K562 (cell line): ENCODE measurements around the gene TLR5. TPM values are rescaled to one million over a fixed set of nuclear protein-coding genes. Genes with fewer than 3 reads are reported as not detected.
A peak's percentile ranks its signal among the peaks of the same experiment; 100 is the strongest.

Experiments used
- ATAC-seq: fragments of 200-7000 bp; cut with Tn5 transposase; 3 replicates; pipeline ENCODE4 v1.9.1; 2020; ENCODE audit warnings: moderate library complexity
- BruUV-seq: library from RNA; stranded (reverse); fragments of 400-500 nt; replicated peaks from 2 replicates; lab custom pipeline; 2021; lab: Mats Ljungman, UMichigan
- CTCF ChIA-PET: fragments of 300-600 bp; formaldehyde crosslinking; extraction: SDS; loops from one replicate; lab custom pipeline; 2021; ENCODE audit warnings: low intra/inter-chr PET ratio; lab: Yijun Ruan, JAX
- POLR2A ChIA-PET: fragments of 300-600, 350-650 bp; sonication (Branson Sonifier 250); formaldehyde crosslinking; extraction: SDS; loops from one replicate; lab custom pipeline; 2021; ENCODE audit warnings: antibody characterized with exemption, inconsistent platforms; lab: Yijun Ruan, JAX
- DNase-seq, 4 experiments: peaks; one replicate each; pipeline versions ENCODE4 v3.0.0 to v3.0.0-alpha.2; 2011 to 2018; ENCODE audit warnings: low spot score in 3 of 4, mixed read lengths in 3 of 4; ENCODE audit errors: extremely low read depth in 1 of 4
- FAIRE-seq: peaks from 2 replicates; lab custom pipeline; 2011; peaks lifted over from hg19 to GRCh38; lab: Jason Lieb, UNC
- H2AFZ ChIP-seq: 2 replicates; pipeline ENCODE4 v1.6.0; 2011; ENCODE audit warnings: low read depth, low read length, control low read depth, inconsistent platforms
- H3K27ac ChIP-seq: fragments of 200-600 bp; 3 replicates; pipeline ENCODE4 v1.8.0; 2011; ENCODE audit warnings: low read depth, mild to moderate bottlenecking, control low read depth, inconsistent platforms, low read length, moderate library complexity, mixed read lengths; ENCODE audit errors: extremely low read depth
- H3K27me3 ChIP-seq, 2 experiments: fragments of 300-600 bp in 1 of 2; 2 replicates in 1 of 2; 3 replicates in 1 of 2; pipeline versions ENCODE4 v1.6.0 to v1.8.0; 2011; ENCODE audit warnings: inconsistent platforms in 2 of 2, low read length in 2 of 2, mild to moderate bottlenecking in 1 of 2, mixed read lengths in 1 of 2, moderate library complexity in 1 of 2; ENCODE audit not compliant: control insufficient read depth in 2 of 2, insufficient read depth in 2 of 2
- H3K36me3 ChIP-seq: fragments of 300-600 bp; 3 replicates; pipeline ENCODE4 v1.8.0; 2011; ENCODE audit warnings: mild to moderate bottlenecking, low read length, inconsistent platforms; ENCODE audit not compliant: control insufficient read depth, insufficient read depth
- H3K4me1 ChIP-seq, 2 experiments: fragments of 200-600 bp in 1 of 2; replicated peaks in 1 of 2; 2 replicates in 1 of 2; 3 replicates in 1 of 2; pipeline versions ENCODE4 v1.5.1 to v1.8.0; 2011; ENCODE audit warnings: inconsistent platforms in 2 of 2, low read length in 2 of 2, mild to moderate bottlenecking in 1 of 2, mixed read lengths in 1 of 2, moderate library complexity in 1 of 2; ENCODE audit not compliant: control insufficient read depth in 2 of 2, insufficient read depth in 2 of 2
- H3K4me2 ChIP-seq: 2 replicates; pipeline ENCODE4 v1.6.1; 2011; ENCODE audit warnings: low read length, control low read depth, inconsistent platforms, mixed read lengths; ENCODE audit not compliant: insufficient read depth
- H3K4me3 ChIP-seq: fragments of 200-600 bp; sonication (generic), shearing (Covaris generic); 2 replicates; pipeline ENCODE4 v1.5.1; 2016; ENCODE audit warnings: control low read depth, inconsistent platforms
- H3K79me2 ChIP-seq: fragments of 200-600 bp; 3 replicates; pipeline ENCODE4 v1.8.0; 2011; ENCODE audit warnings: low read length, inconsistent platforms; ENCODE audit not compliant: control insufficient read depth, insufficient read depth
- H3K9ac ChIP-seq, 2 experiments: 2 replicates each; pipeline versions ENCODE4 v1.6.0 to v1.6.1; 2011; ENCODE audit warnings: low read depth in 2 of 2, low read length in 2 of 2, control low read depth in 1 of 2, inconsistent platforms in 1 of 2, mild to moderate bottlenecking in 1 of 2, mixed read lengths in 1 of 2; ENCODE audit not compliant: insufficient read depth in 1 of 2
- H3K9me1 ChIP-seq: one replicate; pipeline ENCODE4 v1.6.0; 2011; ENCODE audit warnings: inconsistent platforms, mild to moderate bottlenecking, low read length, moderate library complexity; ENCODE audit not compliant: control insufficient read depth, insufficient read depth
- H3K9me3 ChIP-seq: replicated peaks from 2 replicates; pipeline ENCODE4 v1.5.1; 2011; ENCODE audit warnings: low read depth, low read length, inconsistent platforms; ENCODE audit not compliant: control insufficient read depth, insufficient read depth
- H4K20me1 ChIP-seq: replicated peaks from 2 replicates; pipeline ENCODE4 v1.6.1; 2011; ENCODE audit warnings: low read length, inconsistent platforms, mixed read lengths; ENCODE audit not compliant: control insufficient read depth, insufficient read depth
- CTCF ChIP-seq, 3 experiments: IDR thresholded peaks in 2 of 3; conservative IDR thresholded peaks in 1 of 3; 2 replicates each; pipeline ENCODE4 v1.5.1; 2011 to 2012; ENCODE audit warnings: low read length in 3 of 3, mild to moderate bottlenecking in 3 of 3, control low read depth in 2 of 3, improper control_type of control experiment in 1 of 3, inconsistent platforms in 1 of 3, low read depth in 1 of 3, mixed read lengths in 1 of 3, moderate library complexity in 1 of 3; ENCODE audit not compliant: insufficient read depth in 2 of 3
- E2F1 ChIP-seq: sonication (generic); formaldehyde crosslinking; IDR thresholded peaks from 2 replicates; pipeline ENCODE4 v1.8.1; 2023; ENCODE audit warnings: mild to moderate bottlenecking, missing genetic modification reagents, moderate library complexity
- EHMT2 ChIP-seq: fragments of 450-650 bp; IDR thresholded peaks from 2 replicates; pipeline ENCODE4 v1.6.1; 2018; ENCODE audit warnings: antibody characterized with exemption
- JUN ChIP-seq, 2 experiments: sonication (generic) in 1 of 2; formaldehyde crosslinking in 1 of 2; IDR thresholded peaks; 2 replicates each; pipeline versions ENCODE4 v1.6.1 to v1.8.0; 2012 to 2022; ENCODE audit warnings: borderline replicate concordance in 2 of 2, mild to moderate bottlenecking in 2 of 2, improper control_type of control experiment in 1 of 2, low read depth in 1 of 2, low read length in 1 of 2, missing genetic modification reagents in 1 of 2
- JUND ChIP-seq, 2 experiments: IDR thresholded peaks; 2 replicates in 1 of 2; 3 replicates in 1 of 2; pipeline ENCODE4 v1.6.1; 2011; ENCODE audit warnings: borderline replicate concordance in 2 of 2, low read depth in 2 of 2, low read length in 2 of 2, improper control_type of control experiment in 1 of 2, missing biosample characterization in 1 of 2, missing genetic modification characterization in 1 of 2, missing genetic modification reagents in 1 of 2
- NRF1 ChIP-seq, 2 experiments: fragments of 450-650 bp; IDR thresholded peaks in 1 of 2; conservative IDR thresholded peaks in 1 of 2; 2 replicates each; pipeline ENCODE4 v1.6.1; 2014; ENCODE audit warnings: mild to moderate bottlenecking in 2 of 2
- PHF21A ChIP-seq: fragments of 450-650 bp; IDR thresholded peaks from 2 replicates; pipeline ENCODE4 v1.6.1; 2017; ENCODE audit warnings: low read depth, borderline replicate concordance
- RBM25 ChIP-seq: fragments of 200-400 bp; formaldehyde crosslinking; IDR thresholded peaks from 2 replicates; pipeline ENCODE4 v1.6.1; 2018; ENCODE audit warnings: low read length, low read depth, moderate library complexity; ENCODE audit not compliant: severe bottlenecking
- TFAP4 ChIP-seq: sonication (generic); formaldehyde crosslinking; IDR thresholded peaks from 2 replicates; pipeline ENCODE4 v1.8.0; 2022; ENCODE audit warnings: missing genetic modification reagents, mild to moderate bottlenecking, moderate library complexity, borderline replicate concordance
- YY1 ChIP-seq, 3 experiments: IDR thresholded peaks; 2 replicates each; pipeline ENCODE4 v1.6.1; 2011; ENCODE audit warnings: low read length in 2 of 3, mild to moderate bottlenecking in 2 of 3, moderate library complexity in 2 of 3, borderline replicate concordance in 1 of 3, control low read depth in 1 of 3, low read depth in 1 of 3; ENCODE audit not compliant: insufficient read depth in 3 of 3, insufficient replicate concordance in 2 of 3, control insufficient read depth in 1 of 3, insufficient read length in 1 of 3; ENCODE audit errors: extremely low read depth in 1 of 3
- ZKSCAN1 ChIP-seq: fragments of 150-350 bp; IDR thresholded peaks from 2 replicates; pipeline ENCODE4 v1.6.1; 2016; ENCODE audit warnings: low read depth, low read length
- WGBS: fragments of 100-300 bp; shearing (Covaris generic); methylation state at CpG from one replicate; pipeline ENCODE4 v1.1.6; 2016; ENCODE audit warnings: low coverage, mixed read lengths; ENCODE audit not compliant: insufficient coverage; ENCODE audit errors: missing lambda C conversion rate; 5-methylcytosine and 5-hydroxymethylcytosine counted together
- in situ Hi-C: fragments of 300-500 bp; cut with MboI; formaldehyde crosslinking; loops from 4 replicates; pipeline ENCODE4 v1.15.0; 2018; ENCODE audit warnings: inconsistent platforms, mixed read lengths
- intact Hi-C: fragments of 100-400 bp; cut with micrococcal nuclease; formaldehyde crosslinking; loops from 2 replicates; pipeline ENCODE4 v1.14.2; 2022
- polyA plus RNA-seq, 8 experiments: library from polyadenylated mRNA; depleted of rRNA in 4 of 8; stranded (reverse) in 5 of 8; unstranded in 3 of 8; fragments of >200 nt; fragmentation: Nextera tagmentation in 2 of 8; fragmentation: Illumina TruSeq in 1 of 8; extraction: Ambion mirVana in 2 of 8; extraction: Trizol in 1 of 8; gene quantifications; 2 replicates each; pipeline versions ENCODE4 v1.2.1 to v1.2.3, GENCODE V29; 2011 to 2014; ENCODE audit warnings: inconsistent platforms in 1 of 8, missing spikeins in 1 of 8
- total RNA-seq, 7 experiments: library from RNA; depleted of rRNA in 6 of 7; stranded (reverse); fragments of >200 nt in 6 of 7; fragmentation: Illumina TruSeq in 2 of 7; extraction: Trizol in 2 of 7; gene quantifications; 2 replicates each; pipeline versions ENCODE4 v1.2.1 to v1.2.3, GENCODE V29; 2011 to 2021; ENCODE audit warnings: low replicate concordance in 1 of 7

Gene TLR5
- total and polyA plus RNA-seq, 9 of the 15 experiments (the other 6 are each of a cell fraction or from before 2014, with no cell fraction given) = 0.93 to 7.4 (median 1.9) TPM

- peaks cover 2 to 19% of the 10 kb centered on the region in 2 experiments; a peak in 2 of 5 replicates for H3K27me3 ChIP-seq
- ATAC-seq (peak; percentile 91), FAIRE-seq (peak; percentile 90), DNase-seq (peak; percentile 89 to 97 (median 95))
- no peaks in the 10 kb centered on the region for H3K36me3 ChIP-seq
- H2AFZ ChIP-seq = no peak overlapping the region
- no peak overlapping the region for H3K4me3 ChIP-seq
- H3K79me2 ChIP-seq = no peaks in the 10 kb centered on the region
- in situ Hi-C loops = loop anchor here (25.0 kb wide), 1 partner anchor 553 kb away; no protein-coding TSS in a partner anchor
- H3K9ac ChIP-seq = no peak overlapping the region
- POLR2A ChIA-PET = interaction anchor here (0.5 to 1.1 kb wide), 5 partner anchors 9 to 231 kb away, joined by 3 read pairs; partner anchors contain the start of gene TLR5
- BruUV-seq = no TSS peak
- no peaks in the 10 kb centered on the region for H3K9me1 ChIP-seq
- intact Hi-C loops = loop anchor here (2.0 to 10.0 kb wide), 3 partner anchors 111 to 551 kb away; no protein-coding TSS in a partner anchor
- H3K27ac ChIP-seq = no peak overlapping the region
- H4K20me1 ChIP-seq = no peaks in the 10 kb centered on the region
- no peaks in the 10 kb centered on the region for H3K9me3 ChIP-seq
- CTCF ChIA-PET = interaction anchor here (1.6 kb wide), 2 partner anchors 10 to 550 kb away, joined by 5 to 14 read pairs; no protein-coding TSS in a partner anchor
- H3K4me2 ChIP-seq = peak overlapping the region; percentile 62; the same call in 1 of the 2 replicates
- peaks cover 0 to 11% of the 10 kb centered on the region in 2 experiments; a peak in 2 of 5 replicates for H3K4me1 ChIP-seq
- WGBS = 10% methylated on average over 23 of the region's 23 CpGs
- TF ChIP-seq RBM25 = no peak
- TF ChIP-seq YY1 (IDR thresholded peaks at IDR 0.05; ENCODE audit: borderline replicate concordance in 1 of 3, control insufficient read depth in 1 of 3, extremely low read depth in 1 of 3, insufficient read depth in 3 of 3, insufficient read length in 1 of 3, insufficient replicate concordance in 2 of 3, low read depth in 1 of 3, low read length in 2 of 3) = peak in 1 of 3 experiments; percentile 18
- 0 out of 2 replicates have a peak, but pooled peaks have one; percentile 38 for TF ChIP-seq JUN (IDR thresholded peaks at IDR 0.05; ENCODE audit: borderline replicate concordance, low read depth, low read length)
- TF ChIP-seq JUN (CRISPR knock-in tag; IDR thresholded peaks at IDR 0.05; ENCODE audit: borderline replicate concordance) = no peak
- 0 out of 2 replicates have a peak, but pooled peaks have one; percentile 34 for TF ChIP-seq ZKSCAN1
- peak; percentile 52; the same call in 1 of the 2 replicates for TF ChIP-seq TFAP4 (CRISPR knock-in tag)
- peak; percentile 29; the same call in 1 of the 2 replicates for TF ChIP-seq JUND (IDR thresholded peaks at IDR 0.05; ENCODE audit: borderline replicate concordance, low read depth, low read length)
- TF ChIP-seq JUND (tag; IDR thresholded peaks at IDR 0.05; ENCODE audit: borderline replicate concordance, low read depth, low read length) = no peak
- TF ChIP-seq NRF1 (conservative IDR thresholded peaks at IDR 0.05 in 1 of 2, IDR thresholded peaks at IDR 0.05 in 1 of 2) = peak; percentile 78 to 80
- TF ChIP-seq CTCF (IDR thresholded peaks at IDR 0.05 in 2 of 3, conservative IDR thresholded peaks at IDR 0.05 in 1 of 3; ENCODE audit: insufficient read depth in 2 of 3, low read depth in 1 of 3, low read length in 3 of 3) = peak; percentile 92 to 96 (median 95); a peak in 5 of 6 replicates
- peak; percentile 33; the same call in 1 of the 2 replicates for TF ChIP-seq E2F1
- no peak for TF ChIP-seq EHMT2
- TF ChIP-seq PHF21A = peak; percentile 51; the same call in 1 of the 2 replicates
Observed at GRCh38 chr1:223133824-223134435, 9.1 kb downstream of the TLR5 start.
